PFSK-1 (cell line): ENCODE measurements around the gene RERG.

Experiments used
- FOXP2 ChIP-seq: optimal IDR thresholded peaks from 2 replicates; pipeline ENCODE3; 2011; ENCODE audit warnings: borderline replicate concordance, control low read depth, inconsistent platforms; ENCODE audit not compliant: insufficient read depth; ENCODE audit errors: extremely low read length, extremely low read depth
- POLR2AphosphoS5 ChIP-seq: IDR thresholded peaks from 2 replicates; pipeline ENCODE4 v1.6.1; 2012; ENCODE audit warnings: low read depth, mild to moderate bottlenecking, control low read depth, low read length, moderate library complexity
- REST ChIP-seq, 2 experiments: IDR thresholded peaks; 2 replicates each; pipeline versions ENCODE4 v1.6.1 to v1.8.0; 2011 to 2012; ENCODE audit warnings: low read depth in 2 of 2, low read length in 2 of 2, control low read depth in 1 of 2, inconsistent platforms in 1 of 2, mild to moderate bottlenecking in 1 of 2, moderate library complexity in 1 of 2; ENCODE audit not compliant: insufficient read depth in 1 of 2
- SIN3A ChIP-seq: IDR thresholded peaks from 2 replicates; pipeline ENCODE4 v1.6.1; 2012; ENCODE audit warnings: mild to moderate bottlenecking, low read length, moderate library complexity, borderline replicate concordance; ENCODE audit not compliant: insufficient read depth
- TAF1 ChIP-seq: IDR thresholded peaks from 2 replicates; pipeline ENCODE4 v1.6.1; 2012; ENCODE audit warnings: low read length, control low read depth, borderline replicate concordance; ENCODE audit not compliant: insufficient read depth

Gene RERG

GRCh38 chr12:15222219-15222618, 1.0 kb upstream of the RERG start:
- no peak for TF ChIP-seq TAF1
- TF ChIP-seq SIN3A = no peak
- no peak for TF ChIP-seq REST (IDR thresholded peaks at IDR 0.05; ENCODE audit: insufficient read depth in 1 of 2, low read depth in 2 of 2, low read length in 2 of 2)
- no peak for TF ChIP-seq POLR2AphosphoS5
- no peak for TF ChIP-seq FOXP2

GRCh38 chr12:15220451-15220850, 766 bp downstream of the RERG start:
- TF ChIP-seq REST (IDR thresholded peaks at IDR 0.05; ENCODE audit: insufficient read depth in 1 of 2, low read depth in 2 of 2, low read length in 2 of 2) (no peak), TAF1 (no peak), FOXP2 (no peak), POLR2AphosphoS5 (no peak)

- TF ChIP-seq SIN3A (no peak), POLR2AphosphoS5 (no peak), TAF1 (no peak), REST (IDR thresholded peaks at IDR 0.05; ENCODE audit: insufficient read depth in 1 of 2, low read depth in 2 of 2, low read length in 2 of 2) (no peak), FOXP2 (no peak)
These were observed 2.4 kb downstream of the RERG start for GRCh38 chr12:15218794-15219193.

GRCh38 chr12:15216036-15216889, 5.0 kb downstream of the RERG start:
- no peak for TF ChIP-seq TAF1
- no peak for TF ChIP-seq SIN3A
- TF ChIP-seq REST (IDR thresholded peaks at IDR 0.05; ENCODE audit: insufficient read depth in 1 of 2, low read depth in 2 of 2, low read length in 2 of 2) = no peak
- TF ChIP-seq FOXP2 = no peak
- no peak for TF ChIP-seq POLR2AphosphoS5
